Upper lobe of right lung (tissue), 1 donor: ENCODE data around the gene SUN2. TPM values are rescaled to one million over a fixed set of nuclear protein-coding genes. Genes with fewer than 3 reads are reported as not detected.

ENCODE experiments used
- ATAC-seq: fragments of 200-7000 bp; cut with Tn5 transposase; one replicate; pipeline ENCODE4 v1.9.1; 2020; ENCODE audit warnings: mild to moderate bottlenecking, moderate library complexity
- DNase-seq: peaks from one replicate; pipeline ENCODE4 v3.0.0-alpha.2; 2020
- H3K27ac ChIP-seq: fragments of 200-600 bp; one replicate; pipeline ENCODE4 v1.8.0; 2022
- H3K27me3 ChIP-seq: fragments of 200-600 bp; one replicate; pipeline ENCODE4 v1.8.0; 2022; ENCODE audit warnings: mild to moderate bottlenecking
- H3K36me3 ChIP-seq: fragments of 200-600 bp; one replicate; pipeline ENCODE4 v1.8.0; 2022
- H3K4me1 ChIP-seq: fragments of 200-600 bp; one replicate; pipeline ENCODE4 v1.8.0; 2022
- H3K4me3 ChIP-seq: fragments of 200-600 bp; one replicate; pipeline ENCODE4 v1.8.0; 2022; ENCODE audit warnings: mild to moderate bottlenecking
- H3K9me3 ChIP-seq: fragments of 200-600 bp; one replicate; pipeline ENCODE4 v1.8.0; 2022
- CTCF ChIP-seq: fragments of 200-600 bp; IDR thresholded peaks from one replicate; pipeline ENCODE4 v1.8.0; 2022; ENCODE audit warnings: antibody characterized with exemption
- intact Hi-C: fragments of 100-400 bp; cut with DNase I; formaldehyde crosslinking; loops from one replicate; pipeline ENCODE4 v1.11.0; 2022
- total RNA-seq: library from RNA; stranded (reverse); fragmentation: NEBNext Ultra II Directional; extraction: Animal tissue kit (Norgen Biotek cat#: 25700); gene quantifications from one replicate; pipeline ENCODE4 v1.2.1, GENCODE V29; 2021
- donor health status: DM: no; HTN: yes; CAD: no; lungs with severe emphysema.

The SUN2 gene
- total RNA-seq, 1 donor from 2014 or later: 242 TPM

- intact Hi-C loops: no loop called here
These were observed 70.9 kb downstream of the SUN2 start for GRCh38 chr22:38684895-38685294.

More at GRCh38 chr22:38684895-38685294, 70.9 kb downstream of the SUN2 start:
- Histone ChIP-seq H3K4me3 (no peak overlapping the region), H3K27ac (no peak overlapping the region), H3K27me3 (no peaks in the 10 kb centered on the region), H3K36me3 (peaks cover 66% of the 10 kb centered on the region), H3K4me1 (peaks cover 7% of the 10 kb centered on the region), H3K9me3 (no peaks in the 10 kb centered on the region)
- no peak for ATAC-seq
- DNase-seq: no peak
- TF ChIP-seq CTCF: no peak

Other genes starting within 250 kb of the SUN2 start
- gene DDX17, start 249.7 kb downstream of the SUN2 start, total RNA-seq: 480 TPM
- gene DMC1, start 185.8 kb downstream of the SUN2 start, total RNA-seq: not detected
- gene FAM227A, start 99.6 kb downstream of the SUN2 start, total RNA-seq: 0.98 TPM
- gene CBY1, start 99.4 kb downstream of the SUN2 start, total RNA-seq: 34.6 TPM
- 51.6 TPM for gene TOMM22, start 74.0 kb downstream of the SUN2 start, total RNA-seq
- gene JOSD1, start 55.1 kb downstream of the SUN2 start, total RNA-seq: 52.1 TPM
- 72.5 TPM for gene GTPBP1, start 50.1 kb downstream of the SUN2 start, total RNA-seq
- gene DNAL4, start 38.1 kb upstream of the SUN2 start, total RNA-seq: 16.0 TPM
- gene NPTXR, start 88.0 kb upstream of the SUN2 start, total RNA-seq: 6.3 TPM
- gene CBX6, start 116.2 kb upstream of the SUN2 start, total RNA-seq: 61.6 TPM
- gene APOBEC3A, start 201.6 kb upstream of the SUN2 start, total RNA-seq: 9.0 TPM
- 0.52 TPM for gene APOBEC3B, start 226.3 kb upstream of the SUN2 start, total RNA-seq